Naive B cell (primary cell): ENCODE data around the gene VPS37B. TPM values are rescaled to one million over a fixed set of nuclear protein-coding genes. Genes with fewer than 3 reads are reported as not detected.

Source experiments
- ATAC-seq, 2 donors: fragments of 150-1000 bp; cut with Tn5 transposase; 2 replicates each; pipeline ENCODE4 v1.10.0; 2021; ENCODE audit warnings: low read depth in 2 of 2, mild to moderate bottlenecking in 2 of 2, moderate library complexity in 2 of 2
- DNase-seq: peaks from one replicate; pipeline ENCODE4 v3.0.0; 2022
- H3K27ac Mint-ChIP-seq, 6 donors: one replicate each; pipeline ENCODE4 v1.8.0; 2020 to 2022; ENCODE audit warnings: mild to moderate bottlenecking in 6 of 6, mixed read lengths in 6 of 6, moderate library complexity in 5 of 6, inconsistent platforms in 2 of 6
- H3K27me3 Mint-ChIP-seq, 3 donors: one replicate each; pipeline ENCODE4 v1.8.0; 2021 to 2022; ENCODE audit warnings: mixed read lengths in 3 of 3, mild to moderate bottlenecking in 1 of 3
- H3K36me3 Mint-ChIP-seq, 2 donors: one replicate each; pipeline ENCODE4 v1.8.0; 2020 to 2022; ENCODE audit warnings: mixed read lengths in 2 of 2, inconsistent platforms in 1 of 2, mild to moderate bottlenecking in 1 of 2
- H3K4me1 Mint-ChIP-seq, 3 donors: one replicate each; pipeline ENCODE4 v1.8.0; 2020 to 2022; ENCODE audit warnings: mixed read lengths in 3 of 3, inconsistent platforms in 1 of 3, mild to moderate bottlenecking in 1 of 3, moderate library complexity in 1 of 3
- H3K4me3 Mint-ChIP-seq, 8 donors: one replicate each; pipeline ENCODE4 v1.8.0; 2020 to 2022; ENCODE audit warnings: mild to moderate bottlenecking in 8 of 8, mixed read lengths in 8 of 8, moderate library complexity in 8 of 8, inconsistent platforms in 2 of 8
- H3K9me3 Mint-ChIP-seq, 7 donors: one replicate each; pipeline ENCODE4 v1.8.0; 2020 to 2022; ENCODE audit warnings: mixed read lengths in 7 of 7, mild to moderate bottlenecking in 5 of 7, inconsistent platforms in 2 of 7, moderate library complexity in 1 of 7
- polyA plus RNA-seq, 6 donors: library from polyadenylated mRNA; unstranded; fragments of 300-500 nt; fragmentation: Illumina TruSeq; gene quantifications; one replicate each; pipeline ENCODE4 v1.2.3, GENCODE V29; 2021; ENCODE audit warnings: low read depth in 6 of 6

VPS37B gene
- polyA plus RNA-seq, 6 donors from 2014 or later: 43.4 to 60.9 (median 52.2) TPM

GRCh38 chr12:122862872-122863701 is 32.8 kb downstream of the VPS37B start:
- DNase-seq (no peak), ATAC-seq (peak; percentile 42)
- no peaks in the 10 kb centered on the region for H3K27me3 Mint-ChIP-seq
- H3K9me3 Mint-ChIP-seq: no peaks in the 10 kb centered on the region
- peaks cover 24 to 77% (median 54%) of the 10 kb centered on the region in 3 donors for H3K4me1 Mint-ChIP-seq
- H3K27ac Mint-ChIP-seq: peak overlapping the region in 4 of 6 donors; percentile 66 to 81 (median 74)
- H3K36me3 Mint-ChIP-seq: no peaks in the 10 kb centered on the region
- H3K4me3 Mint-ChIP-seq: peak overlapping the region in 6 of 8 donors; percentile 20 to 83 (median 50)

GRCh38 chr12:122862110-122862634 is 33.8 kb downstream of the VPS37B start:
- Mint-ChIP-seq H3K9me3 (no peaks in the 10 kb centered on the region), H3K36me3 (no peaks in the 10 kb centered on the region), H3K27ac (peak overlapping the region; percentile 22 to 90 (median 74)), H3K27me3 (no peaks in the 10 kb centered on the region), H3K4me3 (peak overlapping the region in 5 of 8 donors; percentile 3 to 44 (median 29)), H3K4me1 (peaks cover 24 to 69% (median 54%) of the 10 kb centered on the region in 3 donors)
- DNase-seq (no peak), ATAC-seq (no peak)

GRCh38 chr12:122861587-122861970 is 34.3 kb downstream of the VPS37B start:
- H3K9me3 Mint-ChIP-seq: no peaks in the 10 kb centered on the region
- H3K27ac Mint-ChIP-seq: peak overlapping the region in 2 of 6 donors; percentile 73 to 90
- DNase-seq: no peak
- peaks cover 21 to 64% (median 51%) of the 10 kb centered on the region in 3 donors for H3K4me1 Mint-ChIP-seq
- no peaks in the 10 kb centered on the region for H3K36me3 Mint-ChIP-seq
- no peak for ATAC-seq
- peak overlapping the region in 3 of 8 donors; percentile 5 to 44 (median 33) for H3K4me3 Mint-ChIP-seq
- H3K27me3 Mint-ChIP-seq: no peaks in the 10 kb centered on the region

GRCh38 chr12:122860854-122861586 is 34.9 kb downstream of the VPS37B start:
- no peaks in the 10 kb centered on the region for H3K36me3 Mint-ChIP-seq
- peak overlapping the region in 1 of 8 donors; percentile 19 for H3K4me3 Mint-ChIP-seq
- no peak for DNase-seq
- peaks cover 21 to 60% (median 49%) of the 10 kb centered on the region in 3 donors for H3K4me1 Mint-ChIP-seq
- no peak for ATAC-seq
- peak overlapping the region in 5 of 6 donors; percentile 24 to 89 (median 73) for H3K27ac Mint-ChIP-seq
- no peaks in the 10 kb centered on the region for H3K9me3 Mint-ChIP-seq
- no peaks in the 10 kb centered on the region for H3K27me3 Mint-ChIP-seq

GRCh38 chr12:122860040-122860853 is 35.7 kb downstream of the VPS37B start:
- DNase-seq (peak; percentile 70), ATAC-seq (peak; percentile 51 to 58)
- Mint-ChIP-seq H3K4me1 (peaks cover 21 to 52% (median 43%) of the 10 kb centered on the region in 3 donors), H3K36me3 (no peaks in the 10 kb centered on the region), H3K9me3 (no peaks in the 10 kb centered on the region), H3K4me3 (peak overlapping the region in 3 of 8 donors; percentile 3 to 12 (median 3)), H3K27ac (peak overlapping the region in 3 of 6 donors; percentile 59 to 82 (median 73)), H3K27me3 (no peaks in the 10 kb centered on the region)

GRCh38 chr12:122859303-122860039 is 36.5 kb downstream of the VPS37B start:
- peaks cover 17 to 44% (median 36%) of the 10 kb centered on the region in 3 donors for H3K4me1 Mint-ChIP-seq
- H3K9me3 Mint-ChIP-seq: no peaks in the 10 kb centered on the region
- no peak for ATAC-seq
- no peaks in the 10 kb centered on the region for H3K36me3 Mint-ChIP-seq
- no peak overlapping the region for H3K4me3 Mint-ChIP-seq
- DNase-seq: no peak
- H3K27ac Mint-ChIP-seq: peak overlapping the region in 4 of 6 donors; percentile 47 to 93 (median 74)
- no peaks in the 10 kb centered on the region for H3K27me3 Mint-ChIP-seq

GRCh38 chr12:122858591-122859302 is 37.2 kb downstream of the VPS37B start:
- Mint-ChIP-seq H3K27me3 (no peaks in the 10 kb centered on the region), H3K4me1 (peaks cover 17 to 42% (median 33%) of the 10 kb centered on the region in 3 donors), H3K27ac (peak overlapping the region in 3 of 6 donors; percentile 47 to 93 (median 76)), H3K36me3 (no peaks in the 10 kb centered on the region), H3K4me3 (no peak overlapping the region), H3K9me3 (no peaks in the 10 kb centered on the region)
- ATAC-seq (no peak), DNase-seq (no peak)

- Mint-ChIP-seq H3K27me3 (no peaks in the 10 kb centered on the region), H3K36me3 (no peaks in the 10 kb centered on the region), H3K4me3 (no peak overlapping the region), H3K9me3 (no peaks in the 10 kb centered on the region), H3K4me1 (peaks cover 11 to 36% (median 27%) of the 10 kb centered on the region in 3 donors), H3K27ac (peak overlapping the region in 1 of 6 donors; percentile 12)
- ATAC-seq (no peak), DNase-seq (no peak)
These were observed 37.8 kb downstream of the VPS37B start for GRCh38 chr12:122858171-122858570.

GRCh38 chr12:122856999-122857671 is 38.8 kb downstream of the VPS37B start:
- Mint-ChIP-seq H3K4me3 (peak overlapping the region in 1 of 8 donors; percentile 33), H3K9me3 (no peaks in the 10 kb centered on the region), H3K27ac (peak overlapping the region in 1 of 6 donors; percentile 83), H3K36me3 (peaks cover 0 to 5% of the 10 kb centered on the region in 2 donors), H3K27me3 (no peaks in the 10 kb centered on the region), H3K4me1 (peaks cover 11 to 26% (median 17%) of the 10 kb centered on the region in 3 donors)
- ATAC-seq (no peak), DNase-seq (no peak)

- DNase-seq (no peak), ATAC-seq (no peak)
- Mint-ChIP-seq H3K27me3 (no peaks in the 10 kb centered on the region), H3K36me3 (peaks cover 0 to 5% of the 10 kb centered on the region in 2 donors), H3K4me1 (peaks cover 11 to 21% (median 11%) of the 10 kb centered on the region in 3 donors), H3K27ac (peak overlapping the region in 2 of 6 donors; percentile 78 to 92), H3K4me3 (peak overlapping the region in 1 of 8 donors; percentile 62), H3K9me3 (no peaks in the 10 kb centered on the region)
These were observed 39.7 kb downstream of the VPS37B start for GRCh38 chr12:122855928-122856831.
